Globus pallidus (tissue), 1 donor: Measurements from ENCODE around the gene SLC26A8.
"Not testable (repeated sequence)": the region's sequence is repeated elsewhere in the genome, so short reads cannot be mapped to it uniquely, and the experiment has no call there.

Experiments
- DNase-seq: peaks from one replicate; pipeline ENCODE4 v3.0.0-alpha.2; 2015; ENCODE audit warnings: low spot score

The SLC26A8 gene

GRCh38 chr6:36015666-36016065 lies 8.8 kb downstream of the SLC26A8 start:
- no peak for DNase-seq

- DNase-seq, result no peak
These were observed 24.0 kb downstream of the SLC26A8 start for GRCh38 chr6:36000451-36000850.

GRCh38 chr6:35993150-35993549 lies 31.3 kb downstream of the SLC26A8 start:
- DNase-seq, result no peak

GRCh38 chr6:35988047-35988446 lies 36.4 kb downstream of the SLC26A8 start:
- not testable (repeated sequence) for DNase-seq

- no peak for DNase-seq
These were observed 39.7 kb downstream of the SLC26A8 start for GRCh38 chr6:35984701-35985100.

GRCh38 chr6:35980991-35981645 lies 43.3 kb downstream of the SLC26A8 start:
- DNase-seq, result no peak

GRCh38 chr6:35980126-35980525 lies 44.3 kb downstream of the SLC26A8 start:
- DNase-seq, result not testable (repeated sequence)

- no peak for DNase-seq
These were observed 47.1 kb downstream of the SLC26A8 start for GRCh38 chr6:35977308-35977707.

- no peak for DNase-seq
These were observed 50.7 kb downstream of the SLC26A8 start for GRCh38 chr6:35973670-35974222.

GRCh38 chr6:35972471-35973367 lies 51.7 kb downstream of the SLC26A8 start:
- DNase-seq, result no peak

- DNase-seq, result no peak
These were observed 54.3 kb downstream of the SLC26A8 start for GRCh38 chr6:35970181-35970580.

- no peak for DNase-seq
These were observed 54.8 kb downstream of the SLC26A8 start for GRCh38 chr6:35969646-35970045.

- no peak for DNase-seq
These were observed 55.6 kb downstream of the SLC26A8 start for GRCh38 chr6:35968821-35969220.

GRCh38 chr6:35967076-35967774 lies 57.2 kb downstream of the SLC26A8 start:
- DNase-seq, result no peak

GRCh38 chr6:35962779-35963560 lies 61.5 kb downstream of the SLC26A8 start:
- no peak for DNase-seq

GRCh38 chr6:35960187-35960586 lies 64.3 kb downstream of the SLC26A8 start:
- DNase-seq, result no peak

GRCh38 chr6:35955970-35956369 lies 68.5 kb downstream of the SLC26A8 start:
- DNase-seq, result no peak

- DNase-seq, result no peak
These were observed 68.9 kb downstream of the SLC26A8 start for GRCh38 chr6:35955521-35955920.

GRCh38 chr6:35955071-35955470 lies 69.4 kb downstream of the SLC26A8 start:
- DNase-seq, result no peak

- DNase-seq, result no peak
These were observed 70.1 kb downstream of the SLC26A8 start for GRCh38 chr6:35954333-35954732.

- no peak for DNase-seq
These were observed 75.7 kb downstream of the SLC26A8 start for GRCh38 chr6:35948725-35949124.

GRCh38 chr6:35945650-35946025 lies 78.8 kb downstream of the SLC26A8 start:
- DNase-seq, result no peak
